Measurements from ENCODE around the gene FOXP1. TPM values are rescaled to one million over a fixed set of nuclear protein-coding genes. Genes with fewer than 3 reads are reported as not detected.

Gene FOXP1
- total RNA-seq, 1 donor from 2014 or later, result 107 TPM

GRCh38 chr3:71581457-71582035 lies 2.0 kb downstream of the FOXP1 start:
- H3K36me3 ChIP-seq (ENCODE audit: insufficient read depth, low read length), result peaks cover 9% of the 10 kb centered on the region
- peak overlapping the region; percentile 96 for H3K27ac ChIP-seq (ENCODE audit: low read depth, low read length)
- Mint-ChIP-seq H3K4me1 (ENCODE audit: low read depth, unreplicated experiment) (peaks cover 39% of the 10 kb centered on the region), H3K4me3 (ENCODE audit: unreplicated experiment) (peak overlapping the region; percentile 92), H3K36me3 (ENCODE audit: low read depth, unreplicated experiment) (peaks cover 6% of the 10 kb centered on the region), H3K9me3 (ENCODE audit: unreplicated experiment) (no peaks in the 10 kb centered on the region), H3K27me3 (ENCODE audit: low read depth, unreplicated experiment) (no peaks in the 10 kb centered on the region), H3K27ac (ENCODE audit: unreplicated experiment) (peak overlapping the region; percentile 98)
- H3K4me3 ChIP-seq (ENCODE audit: insufficient read depth, low read depth, low read length), result peak overlapping the region; percentile 86
- H3K27me3 ChIP-seq (ENCODE audit: insufficient read depth, low read length), result no peaks in the 10 kb centered on the region
- peaks cover 96% of the 10 kb centered on the region for H3K79me2 ChIP-seq (ENCODE audit: insufficient read depth, low read length)
- FAIRE-seq (no peak), DNase-seq (ENCODE audit: low read depth) (no peak)
- H3K4me1 ChIP-seq (ENCODE audit: insufficient read depth, low read length), result peaks cover 32% of the 10 kb centered on the region
- no peak for TF ChIP-seq EZH2 (IDR thresholded peaks at IDR 0.05; ENCODE audit: insufficient read depth, low read length)
- no peak for TF ChIP-seq CTCF (IDR thresholded peaks at IDR 0.05; ENCODE audit: insufficient read depth, low read depth, low read length)
- peak overlapping the region; percentile 99 for H3K9ac ChIP-seq (ENCODE audit: low read length)
- peak overlapping the region; percentile 39 for H2AFZ ChIP-seq (ENCODE audit: low read depth, low read length)
- H3K4me2 ChIP-seq (ENCODE audit: low read length), result peak overlapping the region; percentile 88
- H3K9me3 ChIP-seq (ENCODE audit: insufficient read depth, low read depth, low read length), result no peaks in the 10 kb centered on the region
- H4K20me1 ChIP-seq (ENCODE audit: insufficient read depth, low read length), result peaks cover 12% of the 10 kb centered on the region

DNA sequence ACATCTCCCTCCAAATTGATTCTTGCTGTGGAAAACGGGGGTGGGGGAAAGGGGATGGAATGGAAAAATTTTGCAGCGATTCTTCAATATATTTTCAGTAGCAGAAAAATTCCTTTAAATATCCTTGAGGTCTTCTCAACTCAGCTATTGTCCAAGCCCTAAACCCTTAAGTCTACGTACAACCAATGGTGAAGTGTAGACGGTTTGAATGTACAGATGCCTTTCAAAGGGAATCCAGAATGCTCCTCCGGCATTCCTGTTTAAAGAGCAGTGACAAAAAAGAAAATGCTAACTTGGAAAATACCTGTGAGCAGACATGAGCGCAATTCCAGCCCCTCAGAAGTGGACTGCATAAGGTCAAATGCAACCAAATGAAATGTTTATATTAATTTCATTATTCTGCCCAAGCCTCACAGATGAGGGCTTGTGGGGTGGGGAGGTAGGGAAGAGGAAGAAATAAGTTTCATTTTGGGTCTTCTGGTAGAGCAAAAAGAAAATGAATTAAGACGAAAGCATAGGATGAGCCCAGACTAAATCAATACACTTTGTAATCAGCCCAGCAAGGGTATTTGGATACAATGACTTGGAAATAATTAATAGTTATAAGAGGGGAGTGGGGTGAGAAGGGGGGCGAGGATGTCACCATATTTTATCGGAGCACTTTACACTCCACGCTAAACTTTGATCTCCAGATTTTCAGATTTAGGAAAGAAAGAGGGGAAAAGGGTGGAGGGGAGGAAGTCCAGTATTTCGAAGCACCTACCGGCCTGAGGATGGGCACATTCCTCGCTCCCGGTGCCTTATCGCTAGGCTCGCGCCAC lies 2.7 kb downstream of the FOXP1 start:
- no peaks in the 10 kb centered on the region for H3K9me3 ChIP-seq (ENCODE audit: insufficient read depth, low read depth, low read length)
- Mint-ChIP-seq H3K4me1 (ENCODE audit: low read depth, unreplicated experiment) (peaks cover 35% of the 10 kb centered on the region), H3K4me3 (ENCODE audit: unreplicated experiment) (peak overlapping the region; percentile 92), H3K27me3 (ENCODE audit: low read depth, unreplicated experiment) (no peaks in the 10 kb centered on the region), H3K36me3 (ENCODE audit: low read depth, unreplicated experiment) (peaks cover 6% of the 10 kb centered on the region), H3K9me3 (ENCODE audit: unreplicated experiment) (no peaks in the 10 kb centered on the region), H3K27ac (ENCODE audit: unreplicated experiment) (peak overlapping the region; percentile 98)
- H3K4me2 ChIP-seq (ENCODE audit: low read length), result peak overlapping the region; percentile 88
- H3K36me3 ChIP-seq (ENCODE audit: insufficient read depth, low read length), result peaks cover 10% of the 10 kb centered on the region
- peaks cover 25% of the 10 kb centered on the region for H3K4me1 ChIP-seq (ENCODE audit: insufficient read depth, low read length)
- H2AFZ ChIP-seq (ENCODE audit: low read depth, low read length), result no peak overlapping the region
- H3K4me3 ChIP-seq (ENCODE audit: insufficient read depth, low read depth, low read length), result peak overlapping the region; percentile 86
- TF ChIP-seq CTCF (IDR thresholded peaks at IDR 0.05; ENCODE audit: insufficient read depth, low read depth, low read length), result no peak
- no peak for TF ChIP-seq EZH2 (IDR thresholded peaks at IDR 0.05; ENCODE audit: insufficient read depth, low read length)
- H3K79me2 ChIP-seq (ENCODE audit: insufficient read depth, low read length), result peaks cover 97% of the 10 kb centered on the region
- peak; percentile 6 for DNase-seq (ENCODE audit: low read depth)
- H3K27ac ChIP-seq (ENCODE audit: low read depth, low read length), result peak overlapping the region; percentile 96
- H4K20me1 ChIP-seq (ENCODE audit: insufficient read depth, low read length), result peaks cover 13% of the 10 kb centered on the region
- peak overlapping the region; percentile 99 for H3K9ac ChIP-seq (ENCODE audit: low read length)
- H3K27me3 ChIP-seq (ENCODE audit: insufficient read depth, low read length), result no peaks in the 10 kb centered on the region
- peak; percentile 29 for FAIRE-seq

Data from astrocyte (in vitro differentiated cells and primary cell).